Dedifferentiated amniotic fluid mesenchymal stem cell (primary cell): ENCODE results near the gene RYR3.

Experiments
- DNase-seq: peaks from one replicate; pipeline ENCODE4 v3.0.0-alpha.2; 2016; ENCODE audit errors: extremely low spot score

The RYR3 gene

GRCh38 chr15:33382491-33382890, 71.7 kb downstream of the RYR3 start:
- DNase-seq = no peak

GRCh38 chr15:33384307-33384706, 73.5 kb downstream of the RYR3 start:
- DNase-seq = no peak

GRCh38 chr15:33392453-33392852, 81.7 kb downstream of the RYR3 start:
- DNase-seq = no peak

GRCh38 chr15:33393546-33393945, 82.8 kb downstream of the RYR3 start:
- DNase-seq = no peak

GRCh38 chr15:33395321-33395720, 84.6 kb downstream of the RYR3 start:
- DNase-seq = no peak

- DNase-seq = no peak
Observed at GRCh38 chr15:33395846-33396245, 85.1 kb downstream of the RYR3 start.

GRCh38 chr15:33396475-33396874, 85.7 kb downstream of the RYR3 start:
- DNase-seq = no peak

- DNase-seq = no peak
Observed at GRCh38 chr15:33398555-33398954, 87.8 kb downstream of the RYR3 start.

- no peak for DNase-seq
Observed at GRCh38 chr15:33400941-33401340, 90.2 kb downstream of the RYR3 start.

- DNase-seq = no peak
Observed at GRCh38 chr15:33402600-33402999, 91.8 kb downstream of the RYR3 start.

- no peak for DNase-seq
Observed at GRCh38 chr15:33405096-33405495, 94.3 kb downstream of the RYR3 start.

GRCh38 chr15:33411596-33412540, 101.1 kb downstream of the RYR3 start:
- no peak for DNase-seq

GRCh38 chr15:33419701-33420100, 108.9 kb downstream of the RYR3 start:
- DNase-seq = no peak

- DNase-seq = no peak
Observed at GRCh38 chr15:33424025-33424424, 113.3 kb downstream of the RYR3 start.

- DNase-seq = no peak
Observed at GRCh38 chr15:33425142-33425541, 114.4 kb downstream of the RYR3 start.

- DNase-seq = no peak
Observed at GRCh38 chr15:33430577-33430976, 119.8 kb downstream of the RYR3 start.

- DNase-seq = no peak
Observed at GRCh38 chr15:33433821-33434220, 123.1 kb downstream of the RYR3 start.

GRCh38 chr15:33438396-33438795, 127.6 kb downstream of the RYR3 start:
- DNase-seq = no peak

- no peak for DNase-seq
Observed at GRCh38 chr15:33440900-33441299, 130.1 kb downstream of the RYR3 start.

GRCh38 chr15:33442449-33442848, 131.7 kb downstream of the RYR3 start:
- no peak for DNase-seq

- DNase-seq = no peak
Observed at GRCh38 chr15:33443708-33444107, 132.9 kb downstream of the RYR3 start.

GRCh38 chr15:33445984-33446383, 135.2 kb downstream of the RYR3 start:
- no peak for DNase-seq

- no peak for DNase-seq
Observed at GRCh38 chr15:33448151-33448550, 137.4 kb downstream of the RYR3 start.
